SK-N-DZ (cell line): Measurements from ENCODE around the gene TM4SF1. TPM values are rescaled to one million over a fixed set of nuclear protein-coding genes. Genes with fewer than 3 reads are reported as not detected.

ENCODE experiments used
- DNase-seq: peaks from one replicate; pipeline ENCODE4 v3.0.0-alpha.2; 2015; ENCODE audit warnings: low spot score
- polyA plus RNA-seq, 2 experiments: library from polyadenylated mRNA; depleted of rRNA; stranded (reverse); fragments of >200 nt; gene quantifications; 2 replicates each; pipeline ENCODE4 v1.2.3, GENCODE V29; 2014

Gene TM4SF1
- not detected in 2 replicates for polyA plus RNA-seq (2014; cell fraction: cytosol; rRNA removed)
- polyA plus RNA-seq (2014; cell fraction: nucleus; rRNA removed) = not detected in 2 replicates

DNA sequence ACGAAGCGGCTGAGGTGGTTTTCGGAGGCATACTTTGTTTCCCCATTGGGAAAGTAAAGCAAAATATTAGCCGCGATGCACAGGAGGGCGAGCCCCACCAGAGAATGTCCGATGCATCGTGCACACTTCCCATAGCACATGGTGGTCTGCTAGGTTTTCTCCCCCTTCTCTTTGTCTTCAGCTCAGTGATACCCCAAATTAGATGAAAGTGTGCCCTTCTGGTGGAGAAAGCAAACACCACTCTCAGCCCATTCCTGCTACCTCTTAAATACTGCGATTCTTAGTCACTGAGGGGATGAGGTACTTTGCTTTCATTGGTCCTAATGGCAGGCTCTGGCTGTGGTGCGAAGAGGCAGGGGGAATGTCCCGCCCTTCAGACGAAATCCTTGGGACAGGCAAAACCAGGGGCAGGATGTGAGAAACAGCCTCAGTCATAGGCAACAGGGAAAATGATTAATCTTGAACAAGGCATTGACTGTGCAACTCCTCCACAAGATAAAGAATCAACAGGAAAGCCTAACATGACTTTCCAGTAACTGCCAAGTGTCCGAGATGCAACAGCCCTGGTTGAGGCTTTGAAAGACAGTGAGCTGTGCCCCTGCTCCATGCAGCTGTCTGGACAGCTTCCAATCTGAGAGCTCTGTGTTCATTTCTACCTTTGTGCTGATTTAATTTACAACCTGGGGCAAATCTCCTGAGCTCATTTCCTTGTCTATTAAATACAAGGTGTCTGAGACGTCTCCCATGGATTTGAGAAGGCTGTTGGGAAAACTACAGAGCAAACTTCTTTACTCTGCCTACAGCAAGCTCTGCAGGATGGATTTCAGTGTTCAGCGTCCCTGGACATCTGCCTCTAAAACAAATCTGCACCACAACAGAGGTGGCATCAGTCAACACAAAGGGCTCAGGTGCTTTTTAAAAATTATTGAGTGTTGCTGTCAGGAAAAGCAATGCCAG, at the start of gene TM4SF1:
Gene TM4SF1 (minus strand): TSS at position 242 of the 957 bp plus-strand sequence. CDS start 102 bp downstream, at position 140.
- no peak for DNase-seq

DNA sequence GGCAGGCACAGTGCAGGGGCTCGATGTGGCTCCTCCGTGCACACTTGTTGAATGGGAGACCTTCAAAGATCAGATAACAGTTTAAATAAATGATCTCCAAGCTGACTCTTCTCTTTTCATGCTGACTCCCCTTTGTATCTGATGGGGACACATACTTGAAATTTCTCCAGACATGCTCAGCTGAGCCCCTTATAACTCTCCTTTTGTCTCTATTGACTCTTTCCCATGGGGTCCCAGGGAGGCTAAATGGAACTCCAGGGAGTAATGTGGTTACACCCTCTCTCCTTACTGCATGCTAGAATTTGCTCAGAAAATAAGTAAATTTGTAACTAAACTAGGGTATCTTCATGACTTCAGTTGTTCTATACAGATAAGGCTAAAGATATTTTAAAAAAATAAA, 48.9 kb upstream of the TM4SF1 start:
- no peak for DNase-seq

- DNase-seq = no peak
Measured at GRCh38 chr3:149424918-149425317, 47.5 kb upstream of the TM4SF1 start.

- no peak for DNase-seq
Measured at GRCh38 chr3:149421764-149422163, 44.3 kb upstream of the TM4SF1 start.

DNA sequence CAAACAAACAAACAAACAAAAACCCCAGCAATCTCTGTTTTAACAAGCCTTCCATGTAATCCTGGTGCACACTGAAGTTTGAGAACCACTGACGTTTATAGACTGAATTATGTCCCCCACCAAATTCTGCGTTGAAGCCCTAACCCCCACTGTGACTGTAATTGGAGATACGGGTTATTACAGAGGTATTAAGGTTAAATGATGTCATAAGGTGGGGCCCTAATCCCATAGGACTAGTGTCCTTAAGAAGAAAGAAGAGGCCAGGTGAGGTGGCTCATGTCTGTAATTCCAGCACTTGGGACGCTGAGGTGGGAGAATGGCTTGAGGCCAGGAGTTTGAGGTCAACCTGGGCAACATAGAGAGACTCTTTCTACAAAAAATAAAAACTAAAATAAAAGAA, 42.4 kb upstream of the TM4SF1 start:
- no peak for DNase-seq

- no peak for DNase-seq
Measured at GRCh38 chr3:149417727-149418126, 40.3 kb upstream of the TM4SF1 start.

DNA sequence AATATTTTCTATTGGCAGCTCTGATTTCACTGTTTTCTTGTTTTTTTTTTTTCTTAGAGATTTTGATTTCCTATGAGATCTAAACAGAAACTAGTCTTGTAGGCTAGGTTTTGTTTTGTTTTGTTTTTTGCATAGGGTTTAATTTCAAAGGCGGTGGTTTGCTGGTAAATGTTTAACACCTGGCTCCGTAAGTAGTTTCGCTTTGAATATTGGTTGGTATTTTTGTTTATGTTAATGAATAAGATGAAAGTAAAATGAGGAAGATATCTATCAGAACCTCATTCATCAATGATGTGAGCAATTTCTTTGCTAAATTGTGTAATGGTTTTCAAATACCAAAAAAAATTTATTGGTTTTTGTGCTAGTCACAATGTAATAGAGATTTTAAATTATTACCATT, 39.7 kb upstream of the TM4SF1 start:
- no peak for DNase-seq

GRCh38 chr3:149415484-149415883, 38.0 kb upstream of the TM4SF1 start:
- DNase-seq = no peak

GRCh38 chr3:149414557-149415231, 37.2 kb upstream of the TM4SF1 start:
- no peak for DNase-seq

DNA sequence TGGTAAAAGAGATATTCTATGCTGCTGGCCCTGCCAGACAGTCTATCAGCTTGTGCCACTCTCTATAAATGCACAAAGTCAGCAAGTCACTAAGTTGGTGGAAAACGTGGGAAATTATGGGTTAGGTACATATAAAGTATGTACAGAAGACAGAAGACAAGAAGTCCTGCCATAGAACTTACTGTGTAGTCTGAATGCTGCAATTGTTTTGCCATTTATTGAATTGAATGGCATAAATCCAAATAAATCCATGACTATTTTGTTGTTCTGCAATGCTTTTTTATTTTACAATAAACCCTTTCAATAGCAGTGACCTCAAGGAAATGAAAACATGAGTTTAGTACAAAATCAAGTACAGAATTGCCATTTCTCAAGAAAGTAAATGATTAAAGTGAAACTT, 34.1 kb upstream of the TM4SF1 start:
- DNase-seq = no peak

DNA sequence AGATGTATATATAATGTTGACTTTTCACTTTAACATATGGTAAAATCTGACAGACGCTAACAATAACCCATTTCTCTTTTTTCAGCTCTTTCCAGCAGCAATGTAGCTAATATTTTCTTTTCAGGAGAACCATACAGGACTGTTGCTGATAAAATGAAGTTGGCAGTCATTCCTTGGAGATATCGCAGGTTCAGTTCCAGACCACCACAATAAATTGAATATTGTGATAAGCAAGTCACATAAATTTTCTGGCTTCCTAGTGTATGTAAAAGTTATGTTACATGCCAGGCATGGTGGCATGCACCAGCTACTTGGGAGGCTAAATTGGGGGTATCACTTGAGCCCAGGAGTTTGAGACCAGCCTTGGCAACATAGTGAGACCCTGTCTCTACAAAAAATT, 31.9 kb upstream of the TM4SF1 start:
- no peak for DNase-seq

GRCh38 chr3:149407898-149408297, 30.4 kb upstream of the TM4SF1 start:
- DNase-seq = no peak

GRCh38 chr3:149406244-149406752, 28.8 kb upstream of the TM4SF1 start:
- DNase-seq = no peak

DNA sequence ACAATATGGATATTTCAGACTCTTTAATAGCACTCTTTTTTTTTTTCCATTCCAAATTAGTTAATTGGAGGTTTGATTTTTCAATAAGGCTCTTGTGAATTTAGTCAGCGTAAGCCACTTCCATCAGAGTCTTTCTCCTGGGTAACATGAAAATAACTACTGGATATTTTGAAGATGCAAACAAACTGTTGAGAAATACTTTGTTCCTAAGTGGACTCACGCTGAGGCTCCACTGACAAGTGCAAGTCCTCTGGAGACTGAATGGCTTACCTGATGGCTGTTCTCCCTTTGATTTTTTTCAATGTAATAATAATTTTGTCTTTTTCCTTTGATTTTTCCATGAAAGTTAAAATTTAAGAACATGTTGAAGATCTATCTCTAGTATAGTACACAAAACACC, 26.0 kb upstream of the TM4SF1 start:
- DNase-seq = no peak

DNA sequence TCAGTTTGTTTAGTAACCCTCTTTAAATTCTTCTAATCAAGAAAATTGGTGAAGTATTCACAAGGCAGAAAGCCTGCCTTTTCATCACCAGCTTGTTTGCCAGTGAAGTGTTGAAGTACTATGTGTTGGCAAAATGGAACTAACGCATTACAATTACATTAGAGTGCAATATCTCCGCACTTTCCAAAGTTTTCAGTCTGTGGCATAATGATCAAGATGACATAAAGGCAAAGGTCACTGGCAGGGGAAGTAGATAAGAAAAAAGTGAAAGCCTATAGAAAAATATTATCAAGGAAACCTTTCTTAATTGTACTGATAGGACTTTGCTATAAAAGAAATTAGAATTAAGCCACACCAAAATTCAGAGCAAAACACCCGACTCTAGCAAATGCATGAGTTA, 25.0 kb upstream of the TM4SF1 start:
- no peak for DNase-seq

DNA sequence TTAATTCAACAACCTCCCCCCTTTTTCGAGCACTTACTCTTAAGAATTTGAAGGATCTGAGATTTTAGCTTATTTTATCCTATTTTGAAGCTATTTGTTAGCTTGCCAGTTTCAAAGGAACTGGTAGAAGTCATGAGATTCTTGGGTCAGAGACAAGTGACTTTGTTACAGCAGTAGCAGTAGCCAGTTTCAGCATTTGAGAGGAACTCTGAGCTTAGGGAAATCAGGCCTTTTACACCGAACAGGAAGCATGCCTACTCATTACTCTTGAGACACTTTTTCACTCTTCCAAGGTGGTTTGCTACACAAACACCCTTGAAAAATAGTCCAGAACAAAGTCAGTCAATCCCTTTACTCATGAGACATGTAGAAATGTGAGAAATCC, 24.5 kb upstream of the TM4SF1 start:
- no peak for DNase-seq

DNA sequence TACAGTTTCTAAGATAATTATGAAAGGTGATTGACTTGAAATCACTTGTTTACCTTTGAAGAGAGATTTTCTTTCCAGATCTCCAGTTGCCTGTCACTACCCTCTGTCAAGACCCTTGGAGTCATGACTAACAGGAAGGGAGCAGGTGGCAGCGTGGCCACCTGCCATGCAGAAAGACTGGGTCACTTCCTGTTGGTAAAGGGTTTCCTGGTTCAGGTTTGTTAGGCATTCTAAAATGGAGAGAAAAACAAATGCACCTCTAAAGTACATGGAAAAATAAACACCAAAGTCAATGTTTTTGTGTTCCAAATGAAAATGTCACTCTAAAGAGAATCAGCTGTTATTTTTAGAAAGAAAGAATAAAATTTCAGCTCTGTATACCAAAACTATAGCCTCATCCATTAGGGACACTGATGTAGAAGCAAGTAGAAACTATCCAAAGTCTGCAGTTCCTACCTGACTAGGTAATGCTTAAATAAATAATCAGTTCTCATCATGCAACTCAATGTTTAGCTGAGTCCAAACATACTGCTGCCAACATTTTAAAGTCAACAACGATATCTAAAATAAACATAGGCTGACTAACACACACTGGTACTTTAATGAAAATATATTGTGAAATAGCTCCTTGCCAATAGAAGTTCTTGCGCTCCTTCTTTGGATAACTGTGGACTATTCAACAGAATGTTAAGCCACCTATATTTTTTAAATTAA, 23.9 kb upstream of the TM4SF1 start:
- DNase-seq = no peak

DNA sequence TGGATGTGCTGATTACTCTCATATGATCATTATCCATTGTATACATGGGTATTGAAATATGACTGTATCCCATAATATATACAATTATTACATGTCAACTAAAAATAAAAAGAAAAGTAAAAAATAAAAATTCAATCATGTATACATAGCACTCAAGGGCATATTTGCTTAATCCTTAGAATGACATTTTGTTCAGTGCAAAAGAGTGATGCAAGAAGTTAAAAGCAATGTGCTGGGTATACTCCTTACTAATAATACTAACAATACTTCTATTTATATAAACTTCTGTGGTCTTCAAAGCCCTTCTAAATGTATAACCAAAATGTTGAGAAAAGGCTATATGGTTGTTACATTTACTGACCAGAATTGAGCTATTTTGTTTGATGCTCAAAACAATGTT, 23.2 kb upstream of the TM4SF1 start:
- DNase-seq = no peak

GRCh38 chr3:149398296-149398695, 20.8 kb upstream of the TM4SF1 start:
- DNase-seq = no peak

- no peak for DNase-seq
Measured at GRCh38 chr3:149397528-149397927, 20.1 kb upstream of the TM4SF1 start.

DNA sequence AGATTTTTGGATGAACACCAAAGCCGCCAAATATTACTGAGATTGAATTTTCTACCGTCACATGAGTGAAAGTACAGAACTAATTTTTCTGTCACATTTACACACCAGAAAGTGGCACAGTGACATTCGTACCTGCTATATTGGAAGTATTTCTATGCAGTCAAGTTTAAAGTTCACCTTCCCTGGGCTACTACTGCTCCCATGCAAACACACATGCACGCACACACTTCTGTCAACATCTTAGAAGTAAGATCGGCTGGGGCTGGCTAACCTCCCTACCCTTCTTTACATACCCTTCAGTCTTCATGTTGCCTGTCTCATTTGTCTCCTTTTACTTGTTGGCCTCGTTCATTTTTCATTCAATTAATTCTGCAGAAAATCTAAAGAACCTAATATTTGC, 19.0 kb upstream of the TM4SF1 start:
- DNase-seq = no peak
